ENCODE measurements around the gene MPV17L2.

DNA sequence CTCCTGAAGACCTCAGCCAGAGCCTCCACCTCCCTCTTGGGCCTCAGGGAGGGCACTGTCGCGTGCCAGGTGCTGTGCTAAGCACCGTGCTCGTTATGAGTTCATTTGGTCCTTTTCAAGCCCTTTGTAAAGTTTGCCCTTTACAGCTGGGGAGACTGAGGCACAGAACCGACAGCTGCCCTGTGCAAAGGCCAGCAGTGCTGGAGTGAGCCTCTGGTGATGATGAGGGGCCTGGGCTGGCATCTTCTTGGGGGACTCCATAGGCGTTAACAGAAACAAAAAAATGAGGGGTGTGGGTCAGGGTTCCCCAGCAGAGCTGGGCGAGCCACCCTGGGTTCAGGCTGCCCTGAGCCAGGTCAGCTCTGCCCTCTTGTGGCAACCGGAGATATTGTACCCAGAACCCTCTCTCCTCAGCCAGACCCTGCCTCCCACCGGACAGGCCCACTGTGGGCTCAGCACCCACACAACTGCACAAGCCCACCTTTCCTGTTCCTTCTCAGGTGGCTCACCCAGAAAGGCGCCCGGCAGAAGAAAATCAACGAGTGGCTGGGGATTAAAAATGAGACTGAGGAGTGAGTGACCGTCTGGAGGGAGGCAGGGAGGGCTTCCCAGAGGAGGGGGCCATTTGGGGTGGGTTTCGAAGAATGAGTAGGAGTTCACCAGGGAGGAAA is 24.9 kb upstream of the MPV17L2 start:
- TF ChIP-seq CSDC2 (CRISPR knock-in tag; IDR thresholded peaks at IDR 0.05) (no peak), TCF4 (CRISPR knock-in tag; IDR thresholded peaks at IDR 0.05; ENCODE audit: borderline replicate concordance) (no peak)
